Renal pelvis (tissue), 4 donors: ENCODE measurements around the gene NCOA3. TPM values are rescaled to one million over a fixed set of nuclear protein-coding genes. Genes with fewer than 3 reads are reported as not detected.

Experiments used
- DNase-seq: peaks from one replicate; pipeline ENCODE4 v3.0.0-alpha.2; 2013
- polyA plus RNA-seq, 3 donors: library from polyadenylated mRNA; unstranded; fragments of 120-200 nt; gene quantifications; one replicate each; pipeline ENCODE4 v1.2.1, GENCODE V29; 2013; ENCODE audit not compliant: insufficient read length in 3 of 3

The NCOA3 gene
- polyA plus RNA-seq, 3 donors: 31.5 to 40.1 (median 36.1) TPM

DNA sequence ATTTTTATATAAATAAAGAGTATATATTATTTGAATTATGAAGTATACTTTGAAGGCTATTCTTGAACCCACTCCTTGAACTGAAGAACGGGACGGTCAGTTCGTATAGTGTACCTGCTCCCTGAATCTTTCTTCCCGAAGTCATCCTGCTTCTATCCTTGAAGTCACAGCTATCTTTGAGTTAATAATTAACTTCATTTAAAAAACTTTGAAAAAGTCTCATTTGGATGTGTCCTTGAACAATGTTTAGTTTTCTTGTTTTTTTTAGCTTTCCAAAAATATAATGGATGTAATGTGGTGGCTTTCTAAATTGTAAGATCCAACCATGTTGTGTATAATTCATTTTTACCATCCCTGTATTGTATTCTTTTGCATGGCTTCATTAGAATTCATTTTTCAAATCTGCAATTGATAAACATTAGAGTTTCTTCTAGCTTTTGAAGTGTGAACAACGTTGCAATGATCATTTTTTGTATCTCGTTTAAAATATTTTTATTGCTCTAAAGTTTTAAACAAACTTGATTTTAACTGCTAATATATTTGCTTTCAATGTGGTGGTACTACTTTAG lies 94.4 kb downstream of the NCOA3 start:
- no peak for DNase-seq

DNA sequence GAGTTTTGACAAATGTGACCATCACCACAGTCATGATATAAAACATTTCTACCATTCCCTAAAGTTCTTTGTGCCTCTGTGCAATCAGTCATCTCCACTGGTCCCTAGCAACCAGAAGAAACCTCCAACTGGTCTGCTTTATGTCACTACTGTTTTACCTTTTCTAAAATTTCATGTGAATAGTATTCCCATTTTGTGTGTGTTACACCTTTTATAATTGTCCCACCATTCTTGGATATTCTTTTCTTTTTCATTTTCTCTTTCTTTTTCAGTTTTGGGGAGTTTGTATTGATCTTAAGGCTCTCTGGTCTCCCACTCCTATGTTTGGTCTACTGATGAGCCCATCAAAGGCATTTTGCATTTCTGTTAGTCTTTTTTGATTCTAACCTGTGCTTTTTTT lies 95.4 kb downstream of the NCOA3 start:
- DNase-seq: no peak

GRCh38 chr20:47598911-47599744 lies 97.4 kb downstream of the NCOA3 start:
- DNase-seq: no peak

DNA sequence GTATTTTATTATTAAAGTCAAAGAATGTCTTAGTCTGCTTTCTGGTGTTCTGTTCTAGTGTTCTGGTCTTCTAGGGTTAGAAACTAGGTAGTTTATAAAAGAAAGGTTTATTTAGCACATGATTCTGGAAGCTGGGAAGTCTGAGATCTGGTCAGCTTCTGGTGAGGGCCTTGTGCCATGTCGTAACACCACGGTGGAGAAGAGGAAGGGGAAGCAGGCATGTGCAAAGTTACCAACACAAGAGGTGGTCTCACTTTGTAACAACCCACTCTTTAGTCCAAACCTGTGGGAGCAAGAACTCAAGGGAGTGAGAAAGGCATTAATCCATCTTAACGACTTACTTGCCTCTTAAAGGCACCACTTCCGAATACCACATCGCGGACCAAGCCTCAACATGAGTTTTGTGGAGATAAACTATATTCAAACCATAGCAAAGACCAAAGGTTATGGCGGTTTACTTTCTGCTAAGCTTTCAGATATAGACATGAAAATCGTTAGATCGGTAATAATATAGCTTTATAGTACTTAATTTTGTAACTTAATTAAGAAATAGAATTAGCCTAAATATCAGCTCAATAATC lies 99.4 kb downstream of the NCOA3 start:
- no peak for DNase-seq

GRCh38 chr20:47603260-47603659 lies 101.6 kb downstream of the NCOA3 start:
- DNase-seq: no peak

DNA sequence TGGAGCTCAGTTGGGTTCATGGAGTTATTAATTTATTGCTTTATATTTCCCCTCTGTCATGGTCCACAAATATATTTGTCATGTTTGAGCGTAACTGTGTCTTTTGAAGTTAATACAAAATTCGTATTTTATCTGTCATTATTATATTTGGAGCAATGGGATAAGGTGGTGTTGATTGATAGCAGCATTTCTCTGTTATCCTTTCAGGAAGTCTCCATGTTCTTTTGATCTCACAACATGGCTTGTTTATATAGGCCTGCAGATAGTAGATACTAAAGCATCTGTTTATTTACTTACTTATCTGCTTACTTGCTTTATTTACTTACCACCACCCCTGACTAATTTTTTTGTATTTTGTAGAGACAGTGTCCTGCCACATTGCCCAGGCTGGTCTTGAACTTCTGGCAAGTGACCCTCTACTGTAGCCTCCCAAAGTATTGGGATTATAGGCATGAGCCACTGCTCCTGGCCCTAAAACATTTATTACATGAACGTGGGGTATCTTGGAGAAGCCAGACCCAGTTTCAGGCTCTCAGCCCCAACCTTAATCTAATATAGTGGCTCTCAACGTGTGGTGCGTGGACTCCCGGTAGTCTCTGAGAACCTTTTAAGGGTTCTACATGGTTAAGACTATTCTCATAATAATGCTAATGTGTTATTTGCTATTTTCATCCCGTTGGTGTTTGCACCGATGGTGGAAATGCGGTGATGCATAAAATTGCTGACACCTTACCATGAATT lies 104.2 kb downstream of the NCOA3 start:
- DNase-seq: no peak

GRCh38 chr20:47606414-47606982 lies 104.8 kb downstream of the NCOA3 start:
- no peak for DNase-seq

DNA sequence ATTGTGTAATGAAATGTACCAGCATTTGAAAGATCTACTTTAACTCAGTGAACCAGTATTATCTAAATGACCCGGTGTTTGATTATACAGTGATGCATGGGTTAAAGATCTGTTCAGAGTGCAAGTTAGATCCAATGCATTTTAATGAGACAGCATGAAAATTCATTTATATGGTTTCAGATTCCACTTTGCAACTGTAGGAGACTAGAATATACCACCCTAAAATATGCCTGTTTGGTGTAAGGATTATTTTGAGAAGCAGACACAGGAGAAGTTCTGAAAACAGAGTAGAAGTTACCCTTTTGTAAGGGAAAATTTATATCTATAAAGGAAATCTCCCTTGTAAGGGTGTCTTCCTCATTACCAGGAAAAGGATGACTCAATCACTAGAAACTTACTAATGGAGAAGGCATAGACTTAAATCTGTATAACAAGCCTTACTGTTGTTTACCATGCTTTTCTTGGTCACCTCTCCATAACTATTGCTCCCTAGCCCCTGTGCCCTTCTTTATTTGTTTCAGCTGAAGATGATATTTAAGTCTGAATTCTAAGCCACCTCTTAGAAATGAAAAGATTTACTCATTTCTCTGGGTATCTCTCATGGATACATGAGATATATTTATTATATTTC lies 105.4 kb downstream of the NCOA3 start:
- DNase-seq: no peak

DNA sequence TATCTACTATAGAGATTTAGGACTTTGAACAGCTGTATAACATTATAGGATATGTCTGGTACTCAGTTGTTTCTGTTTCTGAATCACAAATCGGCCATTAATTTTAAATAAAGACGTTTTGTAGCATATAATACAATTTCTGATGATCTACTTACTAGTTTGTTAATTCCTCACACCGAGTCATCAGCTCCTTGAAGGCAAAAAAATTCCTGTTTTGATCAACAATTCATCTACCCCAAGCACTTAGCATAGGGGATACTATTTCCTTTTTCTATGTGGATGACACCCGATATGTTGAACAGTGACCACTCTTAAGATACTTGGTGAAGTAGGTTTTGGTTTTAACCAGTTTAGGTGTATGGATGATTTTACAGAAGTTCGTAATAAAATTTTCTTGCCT lies 107.3 kb downstream of the NCOA3 start:
- DNase-seq: no peak

DNA sequence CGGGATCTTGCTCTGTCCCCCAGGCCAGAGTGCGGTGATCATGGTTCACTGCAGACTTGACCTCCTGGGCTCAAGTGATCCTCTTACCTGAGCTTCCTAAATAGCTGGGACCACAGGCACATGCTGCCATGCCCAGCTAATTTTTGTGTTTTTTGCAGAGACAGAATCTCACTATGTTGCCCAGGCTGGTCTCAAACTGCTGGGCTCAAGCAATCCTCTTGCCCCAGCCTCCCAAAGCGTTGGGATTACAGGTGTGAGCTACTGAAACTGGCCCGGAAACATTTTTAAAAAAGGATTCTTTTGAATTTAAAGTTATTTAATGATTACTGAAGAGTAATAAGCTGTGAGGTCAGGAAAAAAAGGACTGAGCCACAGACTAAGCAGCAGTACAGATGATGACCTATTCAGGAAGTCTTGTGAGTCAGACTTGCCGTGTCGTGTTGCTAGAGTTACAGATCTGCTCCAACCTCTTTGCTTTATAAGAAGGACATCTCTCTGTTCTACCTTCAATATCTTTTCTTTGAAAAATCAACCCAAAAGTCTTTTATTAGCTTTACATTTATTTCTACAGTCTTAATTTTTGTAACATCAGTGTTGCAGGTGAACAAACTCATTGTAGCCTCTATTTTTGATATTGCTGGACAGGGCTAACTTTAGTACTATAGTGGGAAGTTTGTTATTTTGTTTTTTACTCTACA lies 108.7 kb downstream of the NCOA3 start:
- no peak for DNase-seq

DNA sequence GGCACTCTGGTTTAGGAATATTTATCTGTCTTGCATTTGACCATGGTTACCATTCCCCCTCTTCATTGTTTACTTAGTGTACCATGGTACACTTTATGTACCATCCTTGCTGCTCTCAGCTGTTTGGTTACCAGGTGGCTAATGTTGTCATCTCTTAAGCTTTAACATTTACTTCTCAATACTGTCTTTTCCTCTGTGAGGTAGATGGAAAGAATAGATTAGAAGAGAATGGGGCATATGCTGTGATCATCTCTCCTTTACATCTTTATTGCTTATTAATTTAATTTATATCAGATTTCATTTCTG lies 109.2 kb downstream of the NCOA3 start:
- DNase-seq: no peak

GRCh38 chr20:47611785-47612184 lies 110.1 kb downstream of the NCOA3 start:
- DNase-seq: no peak

GRCh38 chr20:47612670-47613069 lies 111.0 kb downstream of the NCOA3 start:
- no peak for DNase-seq

DNA sequence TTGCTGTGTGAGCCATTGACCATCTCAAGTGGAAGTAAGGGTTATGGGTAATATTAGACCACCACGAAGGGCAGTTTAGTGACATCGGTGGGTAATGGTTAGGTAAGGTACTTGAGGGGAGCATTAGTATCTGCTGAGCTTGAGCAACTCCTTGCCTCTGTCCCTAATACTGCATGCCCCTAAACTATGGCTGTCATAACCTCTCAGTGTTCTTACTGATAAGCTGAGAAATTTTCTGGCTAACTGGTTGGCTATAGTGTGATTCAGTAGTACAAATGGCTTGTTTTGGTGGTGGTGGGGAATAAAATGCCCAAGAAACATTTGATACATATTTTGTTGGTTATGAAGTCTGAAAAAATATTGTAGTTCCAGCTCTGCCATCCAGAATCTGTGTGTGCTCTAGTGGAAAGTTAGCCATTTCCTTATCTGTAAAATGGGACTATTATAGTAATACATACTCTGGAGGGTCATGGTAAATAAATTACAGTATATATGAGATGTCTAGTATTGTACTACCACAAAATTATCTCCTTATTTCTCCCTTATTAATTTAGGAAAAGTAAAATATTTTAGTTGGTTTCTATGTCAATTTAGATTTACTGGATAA lies 113.1 kb downstream of the NCOA3 start:
- no peak for DNase-seq

DNA sequence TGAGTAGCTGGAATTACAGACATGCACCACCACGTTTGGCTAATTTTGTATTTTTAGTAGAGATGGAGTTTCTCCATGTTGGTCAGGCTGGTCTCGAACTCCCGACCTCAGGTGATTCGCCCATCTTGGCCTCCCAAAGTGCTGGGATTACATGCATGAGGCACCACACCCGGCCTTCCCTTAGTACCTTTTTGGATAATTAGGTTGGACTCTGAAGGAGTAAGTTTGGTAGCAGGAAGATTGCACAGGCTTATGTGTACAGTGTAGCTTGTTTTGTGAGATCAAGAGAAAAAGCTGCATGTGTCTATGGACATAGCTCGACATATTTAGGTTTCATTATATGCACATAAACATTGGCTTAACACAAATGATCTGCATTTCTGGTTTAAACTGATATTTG lies 116.8 kb downstream of the NCOA3 start:
- no peak for DNase-seq

DNA sequence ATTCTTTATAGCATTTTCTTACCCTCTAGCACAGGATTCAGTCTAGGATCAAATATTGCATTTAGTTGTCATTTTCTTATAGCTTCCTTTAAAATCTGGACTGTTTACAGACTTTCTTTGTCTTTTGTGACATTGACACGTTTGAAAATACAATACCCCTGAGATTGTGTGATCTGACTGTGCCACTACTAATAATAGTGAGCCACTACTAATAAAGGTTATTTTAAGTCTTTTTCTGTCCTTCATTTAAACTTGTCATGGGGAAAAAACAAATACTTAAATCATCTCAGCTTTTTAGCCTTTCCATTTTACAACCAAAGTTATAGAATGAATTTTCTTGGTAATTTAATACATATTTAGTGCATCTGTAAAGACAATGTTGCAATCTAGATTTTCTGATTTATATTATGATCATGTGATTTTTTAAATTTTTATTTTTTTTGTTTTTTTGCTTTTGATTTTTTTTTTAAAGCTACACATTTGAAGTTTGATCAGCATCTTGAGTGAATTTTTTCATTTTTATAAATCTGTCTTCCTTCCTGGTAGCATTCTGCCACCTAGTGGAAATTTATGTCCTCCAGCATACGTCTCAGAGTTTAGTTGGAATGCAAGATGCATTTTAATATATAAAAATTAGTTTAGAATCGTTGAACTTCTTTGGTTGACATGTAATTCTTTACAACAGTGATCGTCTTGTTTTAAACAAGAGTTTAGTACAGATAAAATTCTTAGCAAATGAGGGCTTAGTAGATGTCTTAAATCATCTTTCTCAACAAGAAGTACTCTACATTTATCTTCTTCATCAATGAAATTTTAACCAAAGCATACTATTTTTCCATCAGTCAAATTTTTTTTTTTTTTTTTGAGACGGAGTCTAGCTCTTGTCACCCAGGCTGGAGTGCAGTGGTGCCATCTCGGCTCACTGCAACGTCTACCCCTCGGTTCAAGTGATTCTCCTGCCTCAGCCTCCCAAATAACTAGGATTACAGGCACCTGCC lies 119.4 kb downstream of the NCOA3 start:
- peak; percentile 41 for DNase-seq

- no peak for DNase-seq
Measured at GRCh38 chr20:47622118-47622665, 120.5 kb downstream of the NCOA3 start.

- DNase-seq: no peak
Measured at GRCh38 chr20:47623206-47623605, 121.5 kb downstream of the NCOA3 start.

- no peak for DNase-seq
Measured at GRCh38 chr20:47627540-47627939, 125.9 kb downstream of the NCOA3 start.
